ENCODE results near the gene SH3BP1. TPM values are rescaled to one million over a fixed set of nuclear protein-coding genes. Genes with fewer than 3 reads are reported as not detected.
"Not testable (repeated sequence)": the region's sequence is repeated elsewhere in the genome, so short reads cannot be mapped to it uniquely, and the experiment has no call there.

The SH3BP1 gene
- total and polyA plus RNA-seq, 9 of the 15 experiments (the other 6 are each of a cell fraction or from before 2014, with no cell fraction given) = 0.10 to 36.2 (median 10.4) TPM

GRCh38 chr22:37591081-37591480, 48.4 kb upstream of the SH3BP1 start:
- BruUV-seq (replicated peaks); CTCF ChIA-PET (ENCODE audit: low intra/inter-chr PET ratio); H3K4me1 ChIP-seq (replicated peaks in 1 of 2; ENCODE audit: control insufficient read depth in 2 of 2, insufficient read depth in 2 of 2, low read length in 2 of 2); H3K27ac ChIP-seq (ENCODE audit: extremely low read depth, low read depth, low read length); intact Hi-C loops (cut with micrococcal nuclease); H3K79me2 ChIP-seq (ENCODE audit: control insufficient read depth, insufficient read depth, low read length); H3K9me1 ChIP-seq (ENCODE audit: control insufficient read depth, insufficient read depth, low read length); H3K4me3 ChIP-seq; in situ Hi-C loops (cut with MboI); H3K4me2 ChIP-seq (ENCODE audit: insufficient read depth, low read length); FAIRE-seq; H4K20me1 ChIP-seq (replicated peaks; ENCODE audit: control insufficient read depth, insufficient read depth, low read length); H3K9ac ChIP-seq (ENCODE audit: insufficient read depth in 1 of 2, low read depth in 2 of 2, low read length in 2 of 2); ATAC-seq; H2AFZ ChIP-seq (ENCODE audit: low read depth, low read length); DNase-seq (ENCODE audit: extremely low read depth in 1 of 4, low spot score in 3 of 4); H3K36me3 ChIP-seq (ENCODE audit: control insufficient read depth, insufficient read depth, low read length); H3K9me3 ChIP-seq (replicated peaks; ENCODE audit: control insufficient read depth, insufficient read depth, low read depth, low read length): not testable (repeated sequence)
- WGBS (ENCODE audit: insufficient coverage, low coverage, missing lambda C conversion rate) = 67% methylated on average over 2 of the region's 6 CpGs
- H3K27me3 ChIP-seq (ENCODE audit: control insufficient read depth in 2 of 2, insufficient read depth in 2 of 2, low read length in 2 of 2) = peaks cover 2 to 12% of the 10 kb centered on the region in 2 experiments; a peak in 3 of 5 replicates
- POLR2A ChIA-PET = interaction anchor here (1.4 kb wide), 1 partner anchor 9 kb away, joined by 3 read pairs; no protein-coding TSS in a partner anchor

GRCh38 chr22:37591823-37592404, 47.6 kb upstream of the SH3BP1 start:
- TF ChIP-seq ZNF146 (CRISPR knock-in tag; IDR thresholded peaks at IDR 0.05; ENCODE audit: unreplicated experiment) (peak; percentile 80), TAL1 (IDR thresholded peaks at IDR 0.05) (peak; percentile 31; the same call in 1 of the 2 replicates), GABPB1 (CRISPR knock-in tag; IDR thresholded peaks at IDR 0.05) (no peak), CBFA2T3 (IDR thresholded peaks at IDR 0.05) (peak; percentile 28; the same call in 1 of the 2 replicates)
- 14% methylated on average over 9 of the region's 12 CpGs for WGBS (ENCODE audit: insufficient coverage, low coverage, missing lambda C conversion rate)
- FAIRE-seq (no peak), DNase-seq (ENCODE audit: extremely low read depth in 1 of 4, low spot score in 3 of 4) (no peak), ATAC-seq (no peak)
- H3K4me2 ChIP-seq (ENCODE audit: insufficient read depth, low read length) = no peak overlapping the region
- intact Hi-C loops (cut with micrococcal nuclease) (loop anchor here (1.0 kb wide), 1 partner anchor 47 kb away; no protein-coding TSS in a partner anchor), in situ Hi-C loops (cut with MboI) (no loop called here)
- no peaks in the 10 kb centered on the region for H3K36me3 ChIP-seq (ENCODE audit: control insufficient read depth, insufficient read depth, low read length)
- H3K27me3 ChIP-seq (ENCODE audit: control insufficient read depth in 2 of 2, insufficient read depth in 2 of 2, low read length in 2 of 2) = peaks cover 2 to 12% of the 10 kb centered on the region in 2 experiments; a peak in 3 of 5 replicates
- H3K4me3 ChIP-seq = no peak overlapping the region
- CTCF ChIA-PET (ENCODE audit: low intra/inter-chr PET ratio) = interaction anchor here (1.1 to 2.4 kb wide), 3 partner anchors 47 to 60 kb away, joined by 3 to 22 read pairs (median 15); no protein-coding TSS in a partner anchor
- POLR2A ChIA-PET = interaction anchor here (0.6 to 1.7 kb wide), 9 partner anchors 10 to 70 kb away, joined by 3 to 10 read pairs (median 4); partner anchors contain the start of gene GGA1
- no peaks in the 10 kb centered on the region for H3K9me3 ChIP-seq (replicated peaks; ENCODE audit: control insufficient read depth, insufficient read depth, low read depth, low read length)
- no peaks in the 10 kb centered on the region for H4K20me1 ChIP-seq (replicated peaks; ENCODE audit: control insufficient read depth, insufficient read depth, low read length)
- H3K79me2 ChIP-seq (ENCODE audit: control insufficient read depth, insufficient read depth, low read length) = no peaks in the 10 kb centered on the region
- BruUV-seq (replicated peaks) = no TSS peak
- H3K4me1 ChIP-seq (replicated peaks in 1 of 2; ENCODE audit: control insufficient read depth in 2 of 2, insufficient read depth in 2 of 2, low read length in 2 of 2) = no peaks in the 10 kb centered on the region; a peak in 2 of 5 replicates
- H3K27ac ChIP-seq (ENCODE audit: extremely low read depth, low read depth, low read length) = no peak overlapping the region
- H3K9me1 ChIP-seq (ENCODE audit: control insufficient read depth, insufficient read depth, low read length) = no peaks in the 10 kb centered on the region
- no peak overlapping the region for H3K9ac ChIP-seq (ENCODE audit: insufficient read depth in 1 of 2, low read depth in 2 of 2, low read length in 2 of 2)
- no peak overlapping the region for H2AFZ ChIP-seq (ENCODE audit: low read depth, low read length)
